GM23338 (cell line): ENCODE measurements around the gene KIAA1755. TPM values are rescaled to one million over a fixed set of nuclear protein-coding genes. Genes with fewer than 3 reads are reported as not detected.

Source experiments
- ATAC-seq: fragments of 200-7000 bp; cut with Tn5 transposase; 3 replicates; pipeline ENCODE4 v1.9.1; 2020
- DNase-seq: peaks from one replicate; pipeline ENCODE4 v3.0.0-alpha.2; 2015; ENCODE audit warnings: low spot score
- H2AFZ ChIP-seq: fragments of 200-600 bp; sonication (generic); 2 replicates; pipeline ENCODE4 v1.8.0; 2016; ENCODE audit warnings: antibody characterized with exemption, mild to moderate bottlenecking, moderate library complexity
- H3F3A ChIP-seq: fragments of 200-600 bp; sonication (generic); replicated peaks from 2 replicates; pipeline ENCODE4 v1.8.0; 2017; ENCODE audit warnings: antibody characterized with exemption, mixed run types, low read depth
- H3K27ac ChIP-seq: fragments of 200-600 bp; sonication (generic); 2 replicates; pipeline ENCODE4 v1.6.1; 2016; ENCODE audit warnings: low read depth
- H3K27me3 ChIP-seq: fragments of 200-600 bp; sonication (generic); 2 replicates; pipeline ENCODE4 v1.8.0; 2016; ENCODE audit warnings: mild to moderate bottlenecking, mixed run types, moderate library complexity; ENCODE audit not compliant: insufficient read depth
- H3K36me3 ChIP-seq: fragments of 200-600 bp; sonication (generic); 2 replicates; pipeline ENCODE4 v1.8.0; 2016; ENCODE audit warnings: mild to moderate bottlenecking; ENCODE audit not compliant: insufficient read depth
- H3K4me1 ChIP-seq: fragments of 200-600 bp; sonication (generic); 2 replicates; pipeline ENCODE4 v1.8.0; 2016; ENCODE audit warnings: mild to moderate bottlenecking, moderate library complexity; ENCODE audit not compliant: insufficient read depth
- H3K4me2 ChIP-seq: fragments of 200-600 bp; sonication (generic); 2 replicates; pipeline ENCODE4 v1.7.1; 2017; ENCODE audit warnings: mixed run types
- H3K4me3 ChIP-seq: fragments of 200-600 bp; sonication (generic); 2 replicates; pipeline ENCODE4 v1.6.1; 2016; ENCODE audit warnings: mixed run types
- H3K79me2 ChIP-seq: fragments of 200-600 bp; sonication (generic); replicated peaks from 2 replicates; pipeline ENCODE4 v1.8.0; 2017; ENCODE audit warnings: mild to moderate bottlenecking; ENCODE audit not compliant: insufficient read depth
- H3K9me2 ChIP-seq: fragments of 200-600 bp; sonication (generic); 2 replicates; pipeline ENCODE4 v1.8.0; 2017; ENCODE audit not compliant: insufficient read depth
- H4K20me1 ChIP-seq: fragments of 200-600 bp; sonication (generic); replicated peaks from 2 replicates; pipeline ENCODE4 v1.8.0; 2017; ENCODE audit warnings: mild to moderate bottlenecking; ENCODE audit not compliant: insufficient read depth
- H3K27ac Mint-ChIP-seq: 2 replicates; pipeline ENCODE4 v1.8.0; 2020; ENCODE audit warnings: inconsistent platforms, mild to moderate bottlenecking, moderate library complexity, mixed read lengths
- H3K27me3 Mint-ChIP-seq: 3 replicates; pipeline ENCODE4 v1.8.0; 2022; ENCODE audit warnings: low read depth, mild to moderate bottlenecking, moderate library complexity, mixed read lengths, inconsistent platforms; ENCODE audit not compliant: insufficient read depth, poor library complexity
- H3K36me3 Mint-ChIP-seq: 3 replicates; pipeline ENCODE4 v1.8.0; 2021; ENCODE audit warnings: low read depth, mild to moderate bottlenecking, inconsistent platforms, moderate library complexity, mixed read lengths
- H3K4me1 Mint-ChIP-seq: 3 replicates; pipeline ENCODE4 v1.8.0; 2020; ENCODE audit warnings: mild to moderate bottlenecking, inconsistent platforms, mixed read lengths
- H3K4me3 Mint-ChIP-seq: 3 replicates; pipeline ENCODE4 v1.8.0; 2021; ENCODE audit warnings: moderate library complexity, mild to moderate bottlenecking, inconsistent platforms, mixed read lengths
- H3K9me3 Mint-ChIP-seq: 3 replicates; pipeline ENCODE4 v1.8.0; 2020; ENCODE audit warnings: moderate library complexity, mild to moderate bottlenecking, inconsistent platforms, mixed read lengths
- NANOG ChIP-seq: IDR thresholded peaks from 2 replicates; pipeline ENCODE4 v1.6.1; 2016; ENCODE audit warnings: antibody characterized with exemption, borderline replicate concordance
- POLR2AphosphoS5 ChIP-seq: IDR thresholded peaks from 2 replicates; pipeline ENCODE4 v1.6.1; 2016; ENCODE audit warnings: antibody characterized with exemption, low read depth
- STAT1 ChIP-seq: IDR thresholded peaks from one replicate; pipeline ENCODE4 v1.6.1; 2016; ENCODE audit warnings: antibody characterized with exemption; ENCODE audit not compliant: unreplicated experiment
- polyA plus RNA-seq: library from polyadenylated mRNA; unstranded; fragments of >200 nt; fragmentation: Nextera tagmentation; extraction: Ambion mirVana; gene quantifications from 2 replicates; pipeline ENCODE4 v1.2.1, GENCODE V29; 2016
- total RNA-seq: library from RNA; depleted of rRNA; stranded (reverse); fragments of >200 nt; shearing (Covaris generic); gene quantifications from 2 replicates; pipeline ENCODE4 v1.2.3, GENCODE V29; 2014
- TF ChIP-seq, protein P1 (sequence below): fragments of 250-450 bp; sonication (Bioruptor Pico); IDR thresholded peaks from 2 replicates; pipeline ENCODE4 v1.5.0; 2020; ENCODE audit warnings: mild to moderate bottlenecking, moderate library complexity
- TF ChIP-seq, protein P2 (sequence below): IDR thresholded peaks from one replicate; pipeline ENCODE4 v1.6.1; 2018; ENCODE audit warnings: antibody characterized with exemption; ENCODE audit not compliant: unreplicated experiment
- TF ChIP-seq, protein P3 (sequence below), 2 experiments: fragments of 200-600 bp in 1 of 2; sonication (generic) in 1 of 2; conservative IDR thresholded peaks; 2 replicates each; pipeline versions ENCODE4 v1.5.1 to v1.6.1; 2016 to 2017; ENCODE audit warnings: antibody characterized with exemption in 2 of 2, low read depth in 2 of 2, mild to moderate bottlenecking in 2 of 2, moderate library complexity in 1 of 2

The KIAA1755 gene
- total and polyA plus RNA-seq, 2 experiments from 2014 or later = 0.28 TPM; not detected in 1

DNA sequence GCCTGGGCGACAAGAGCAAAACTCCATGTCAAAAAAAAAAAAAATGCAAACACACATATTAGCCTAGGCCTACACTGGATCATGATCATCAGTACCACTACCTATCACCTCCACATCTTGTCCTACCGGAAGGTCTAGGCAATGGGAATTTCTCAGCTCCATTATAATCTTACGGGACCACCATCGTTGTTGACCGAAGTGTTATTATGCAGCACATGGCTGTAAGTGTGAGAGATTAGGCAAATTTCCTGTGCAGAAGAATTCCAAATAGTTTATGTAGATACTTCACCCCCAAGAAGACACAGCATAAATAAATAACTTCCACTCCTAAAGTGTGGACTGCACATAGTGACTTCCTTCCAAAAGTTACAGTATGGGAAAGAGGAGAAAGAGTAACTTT is 16.8 kb upstream of the KIAA1755 start:
- H3K27ac ChIP-seq = no peak overlapping the region
- Mint-ChIP-seq H3K9me3 (peaks cover 12% of the 10 kb centered on the region), H3K27me3 (peaks cover 10% of the 10 kb centered on the region), H3K27ac (no peak overlapping the region), H3K4me3 (no peak overlapping the region), H3K4me1 (peaks cover 2% of the 10 kb centered on the region; the same call in 1 of the 3 replicates), H3K36me3 (no peaks in the 10 kb centered on the region; the same call in 2 of the 3 replicates)
- no peak for TF ChIP-seq POLR2AphosphoS5
- no peak for TF ChIP-seq NANOG
- no peak for TF ChIP-seq STAT1
- TF ChIP-seq, protein P1, sequence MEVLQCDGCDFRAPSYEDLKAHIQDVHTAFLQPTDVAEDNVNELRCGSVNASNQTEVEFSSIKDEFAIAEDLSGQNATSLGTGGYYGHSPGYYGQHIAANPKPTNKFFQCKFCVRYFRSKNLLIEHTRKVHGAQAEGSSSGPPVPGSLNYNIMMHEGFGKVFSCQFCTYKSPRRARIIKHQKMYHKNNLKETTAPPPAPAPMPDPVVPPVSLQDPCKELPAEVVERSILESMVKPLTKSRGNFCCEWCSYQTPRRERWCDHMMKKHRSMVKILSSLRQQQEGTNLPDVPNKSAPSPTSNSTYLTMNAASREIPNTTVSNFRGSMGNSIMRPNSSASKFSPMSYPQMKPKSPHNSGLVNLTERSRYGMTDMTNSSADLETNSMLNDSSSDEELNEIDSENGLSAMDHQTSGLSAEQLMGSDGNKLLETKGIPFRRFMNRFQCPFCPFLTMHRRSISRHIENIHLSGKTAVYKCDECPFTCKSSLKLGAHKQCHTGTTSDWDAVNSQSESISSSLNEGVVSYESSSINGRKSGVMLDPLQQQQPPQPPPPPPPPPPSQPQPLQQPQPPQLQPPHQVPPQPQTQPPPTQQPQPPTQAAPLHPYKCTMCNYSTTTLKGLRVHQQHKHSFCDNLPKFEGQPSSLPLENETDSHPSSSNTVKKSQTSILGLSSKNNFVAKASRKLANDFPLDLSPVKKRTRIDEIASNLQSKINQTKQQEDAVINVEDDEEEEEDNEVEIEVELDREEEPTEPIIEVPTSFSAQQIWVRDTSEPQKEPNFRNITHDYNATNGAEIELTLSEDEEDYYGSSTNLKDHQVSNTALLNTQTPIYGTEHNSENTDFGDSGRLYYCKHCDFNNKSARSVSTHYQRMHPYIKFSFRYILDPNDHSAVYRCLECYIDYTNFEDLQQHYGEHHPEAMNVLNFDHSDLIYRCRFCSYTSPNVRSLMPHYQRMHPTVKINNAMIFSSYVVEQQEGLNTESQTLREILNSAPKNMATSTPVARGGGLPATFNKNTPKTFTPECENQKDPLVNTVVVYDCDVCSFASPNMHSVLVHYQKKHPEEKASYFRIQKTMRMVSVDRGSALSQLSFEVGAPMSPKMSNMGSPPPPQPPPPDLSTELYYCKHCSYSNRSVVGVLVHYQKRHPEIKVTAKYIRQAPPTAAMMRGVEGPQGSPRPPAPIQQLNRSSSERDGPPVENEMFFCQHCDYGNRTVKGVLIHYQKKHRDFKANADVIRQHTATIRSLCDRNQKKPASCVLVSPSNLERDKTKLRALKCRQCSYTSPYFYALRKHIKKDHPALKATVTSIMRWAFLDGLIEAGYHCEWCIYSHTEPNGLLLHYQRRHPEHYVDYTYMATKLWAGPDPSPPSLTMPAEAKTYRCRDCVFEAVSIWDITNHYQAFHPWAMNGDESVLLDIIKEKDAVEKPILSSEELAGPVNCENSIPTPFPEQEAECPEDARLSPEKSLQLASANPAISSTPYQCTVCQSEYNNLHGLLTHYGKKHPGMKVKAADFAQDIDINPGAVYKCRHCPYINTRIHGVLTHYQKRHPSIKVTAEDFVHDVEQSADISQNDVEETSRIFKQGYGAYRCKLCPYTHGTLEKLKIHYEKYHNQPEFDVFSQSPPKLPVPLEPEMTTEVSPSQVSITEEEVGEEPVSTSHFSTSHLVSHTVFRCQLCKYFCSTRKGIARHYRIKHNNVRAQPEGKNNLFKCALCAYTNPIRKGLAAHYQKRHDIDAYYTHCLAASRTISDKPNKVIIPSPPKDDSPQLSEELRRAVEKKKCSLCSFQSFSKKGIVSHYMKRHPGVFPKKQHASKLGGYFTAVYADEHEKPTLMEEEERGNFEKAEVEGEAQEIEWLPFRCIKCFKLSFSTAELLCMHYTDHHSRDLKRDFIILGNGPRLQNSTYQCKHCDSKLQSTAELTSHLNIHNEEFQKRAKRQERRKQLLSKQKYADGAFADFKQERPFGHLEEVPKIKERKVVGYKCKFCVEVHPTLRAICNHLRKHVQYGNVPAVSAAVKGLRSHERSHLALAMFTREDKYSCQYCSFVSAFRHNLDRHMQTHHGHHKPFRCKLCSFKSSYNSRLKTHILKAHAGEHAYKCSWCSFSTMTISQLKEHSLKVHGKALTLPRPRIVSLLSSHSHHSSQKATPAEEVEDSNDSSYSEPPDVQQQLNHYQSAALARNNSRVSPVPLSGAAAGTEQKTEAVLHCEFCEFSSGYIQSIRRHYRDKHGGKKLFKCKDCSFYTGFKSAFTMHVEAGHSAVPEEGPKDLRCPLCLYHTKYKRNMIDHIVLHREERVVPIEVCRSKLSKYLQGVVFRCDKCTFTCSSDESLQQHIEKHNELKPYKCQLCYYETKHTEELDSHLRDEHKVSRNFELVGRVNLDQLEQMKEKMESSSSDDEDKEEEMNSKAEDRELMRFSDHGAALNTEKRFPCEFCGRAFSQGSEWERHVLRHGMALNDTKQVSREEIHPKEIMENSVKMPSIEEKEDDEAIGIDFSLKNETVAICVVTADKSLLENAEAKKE = no peak
- TF ChIP-seq, protein P2, sequence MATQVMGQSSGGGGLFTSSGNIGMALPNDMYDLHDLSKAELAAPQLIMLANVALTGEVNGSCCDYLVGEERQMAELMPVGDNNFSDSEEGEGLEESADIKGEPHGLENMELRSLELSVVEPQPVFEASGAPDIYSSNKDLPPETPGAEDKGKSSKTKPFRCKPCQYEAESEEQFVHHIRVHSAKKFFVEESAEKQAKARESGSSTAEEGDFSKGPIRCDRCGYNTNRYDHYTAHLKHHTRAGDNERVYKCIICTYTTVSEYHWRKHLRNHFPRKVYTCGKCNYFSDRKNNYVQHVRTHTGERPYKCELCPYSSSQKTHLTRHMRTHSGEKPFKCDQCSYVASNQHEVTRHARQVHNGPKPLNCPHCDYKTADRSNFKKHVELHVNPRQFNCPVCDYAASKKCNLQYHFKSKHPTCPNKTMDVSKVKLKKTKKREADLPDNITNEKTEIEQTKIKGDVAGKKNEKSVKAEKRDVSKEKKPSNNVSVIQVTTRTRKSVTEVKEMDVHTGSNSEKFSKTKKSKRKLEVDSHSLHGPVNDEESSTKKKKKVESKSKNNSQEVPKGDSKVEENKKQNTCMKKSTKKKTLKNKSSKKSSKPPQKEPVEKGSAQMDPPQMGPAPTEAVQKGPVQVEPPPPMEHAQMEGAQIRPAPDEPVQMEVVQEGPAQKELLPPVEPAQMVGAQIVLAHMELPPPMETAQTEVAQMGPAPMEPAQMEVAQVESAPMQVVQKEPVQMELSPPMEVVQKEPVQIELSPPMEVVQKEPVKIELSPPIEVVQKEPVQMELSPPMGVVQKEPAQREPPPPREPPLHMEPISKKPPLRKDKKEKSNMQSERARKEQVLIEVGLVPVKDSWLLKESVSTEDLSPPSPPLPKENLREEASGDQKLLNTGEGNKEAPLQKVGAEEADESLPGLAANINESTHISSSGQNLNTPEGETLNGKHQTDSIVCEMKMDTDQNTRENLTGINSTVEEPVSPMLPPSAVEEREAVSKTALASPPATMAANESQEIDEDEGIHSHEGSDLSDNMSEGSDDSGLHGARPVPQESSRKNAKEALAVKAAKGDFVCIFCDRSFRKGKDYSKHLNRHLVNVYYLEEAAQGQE = no peak
- TF ChIP-seq, protein P3, sequence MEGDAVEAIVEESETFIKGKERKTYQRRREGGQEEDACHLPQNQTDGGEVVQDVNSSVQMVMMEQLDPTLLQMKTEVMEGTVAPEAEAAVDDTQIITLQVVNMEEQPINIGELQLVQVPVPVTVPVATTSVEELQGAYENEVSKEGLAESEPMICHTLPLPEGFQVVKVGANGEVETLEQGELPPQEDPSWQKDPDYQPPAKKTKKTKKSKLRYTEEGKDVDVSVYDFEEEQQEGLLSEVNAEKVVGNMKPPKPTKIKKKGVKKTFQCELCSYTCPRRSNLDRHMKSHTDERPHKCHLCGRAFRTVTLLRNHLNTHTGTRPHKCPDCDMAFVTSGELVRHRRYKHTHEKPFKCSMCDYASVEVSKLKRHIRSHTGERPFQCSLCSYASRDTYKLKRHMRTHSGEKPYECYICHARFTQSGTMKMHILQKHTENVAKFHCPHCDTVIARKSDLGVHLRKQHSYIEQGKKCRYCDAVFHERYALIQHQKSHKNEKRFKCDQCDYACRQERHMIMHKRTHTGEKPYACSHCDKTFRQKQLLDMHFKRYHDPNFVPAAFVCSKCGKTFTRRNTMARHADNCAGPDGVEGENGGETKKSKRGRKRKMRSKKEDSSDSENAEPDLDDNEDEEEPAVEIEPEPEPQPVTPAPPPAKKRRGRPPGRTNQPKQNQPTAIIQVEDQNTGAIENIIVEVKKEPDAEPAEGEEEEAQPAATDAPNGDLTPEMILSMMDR (conservative IDR thresholded peaks at IDR 0.05; ENCODE audit: low read depth in 2 of 2) = no peak
- H3K4me1 ChIP-seq = no peaks in the 10 kb centered on the region
- no peaks in the 10 kb centered on the region for H3K9me2 ChIP-seq
- H3K4me2 ChIP-seq = no peak overlapping the region
- no peaks in the 10 kb centered on the region for H3K27me3 ChIP-seq
- no peak overlapping the region for H3K4me3 ChIP-seq
- H2AFZ ChIP-seq = no peak overlapping the region; the same call in 1 of the 2 replicates
- H4K20me1 ChIP-seq = no peaks in the 10 kb centered on the region
- ATAC-seq (no peak), DNase-seq (no peak)
- H3F3A ChIP-seq = no peaks in the 10 kb centered on the region
- no peaks in the 10 kb centered on the region for H3K36me3 ChIP-seq
- no peaks in the 10 kb centered on the region for H3K79me2 ChIP-seq
